SK-N-SH treated with all-trans-retinoic acid at 6 μM for 48 hours (cell line): ENCODE results near the gene ALKBH5.

Source experiments
- ISL1 ChIP-seq: fragments of 250-450 bp; sonication (Bioruptor Pico); IDR thresholded peaks from 2 replicates; pipeline ENCODE4 v2.1.2; 2022; ENCODE audit warnings: mild to moderate bottlenecking, moderate library complexity
- TOX ChIP-seq: fragments of 250-450 bp; sonication (Bioruptor Pico); IDR thresholded peaks from 2 replicates; pipeline ENCODE4 v1.8.0; 2021; ENCODE audit warnings: mild to moderate bottlenecking, moderate library complexity, borderline replicate concordance
- ZFP30 ChIP-seq: fragments of 450-650 bp; formaldehyde crosslinking; IDR thresholded peaks from 2 replicates; pipeline ENCODE4 v1.5.0; 2022; ENCODE audit warnings: mild to moderate bottlenecking, moderate library complexity
- ZNF565 ChIP-seq: fragments of 450-650 bp; formaldehyde crosslinking; conservative IDR thresholded peaks from 2 replicates; pipeline ENCODE4 v1.5.0; 2020; ENCODE audit warnings: low read depth, mild to moderate bottlenecking, moderate library complexity
- ZNF8 ChIP-seq: fragments of 450-650 bp; formaldehyde crosslinking; IDR thresholded peaks from 2 replicates; pipeline ENCODE4 v1.5.0; 2020; ENCODE audit warnings: mild to moderate bottlenecking, moderate library complexity
- TF ChIP-seq, protein P1 (sequence below): fragments of 250-450 bp; sonication (Bioruptor Pico); IDR thresholded peaks from 2 replicates; pipeline ENCODE4 v1.5.0; 2020; ENCODE audit warnings: mild to moderate bottlenecking, moderate library complexity
- TF ChIP-seq, protein P2 (sequence below): fragments of 250-450 bp; sonication (Bioruptor Pico); IDR thresholded peaks from 2 replicates; pipeline ENCODE4 v1.8.0; 2020; ENCODE audit warnings: mild to moderate bottlenecking, moderate library complexity, borderline replicate concordance

- TF ChIP-seq ZNF565 (CRISPR knock-in tag) (no peak), ZFP30 (no peak), ISL1 (CRISPR knock-in tag) (no peak), ZNF8 (no peak), TOX (CRISPR knock-in tag) (no peak)
- TF ChIP-seq, protein P1, sequence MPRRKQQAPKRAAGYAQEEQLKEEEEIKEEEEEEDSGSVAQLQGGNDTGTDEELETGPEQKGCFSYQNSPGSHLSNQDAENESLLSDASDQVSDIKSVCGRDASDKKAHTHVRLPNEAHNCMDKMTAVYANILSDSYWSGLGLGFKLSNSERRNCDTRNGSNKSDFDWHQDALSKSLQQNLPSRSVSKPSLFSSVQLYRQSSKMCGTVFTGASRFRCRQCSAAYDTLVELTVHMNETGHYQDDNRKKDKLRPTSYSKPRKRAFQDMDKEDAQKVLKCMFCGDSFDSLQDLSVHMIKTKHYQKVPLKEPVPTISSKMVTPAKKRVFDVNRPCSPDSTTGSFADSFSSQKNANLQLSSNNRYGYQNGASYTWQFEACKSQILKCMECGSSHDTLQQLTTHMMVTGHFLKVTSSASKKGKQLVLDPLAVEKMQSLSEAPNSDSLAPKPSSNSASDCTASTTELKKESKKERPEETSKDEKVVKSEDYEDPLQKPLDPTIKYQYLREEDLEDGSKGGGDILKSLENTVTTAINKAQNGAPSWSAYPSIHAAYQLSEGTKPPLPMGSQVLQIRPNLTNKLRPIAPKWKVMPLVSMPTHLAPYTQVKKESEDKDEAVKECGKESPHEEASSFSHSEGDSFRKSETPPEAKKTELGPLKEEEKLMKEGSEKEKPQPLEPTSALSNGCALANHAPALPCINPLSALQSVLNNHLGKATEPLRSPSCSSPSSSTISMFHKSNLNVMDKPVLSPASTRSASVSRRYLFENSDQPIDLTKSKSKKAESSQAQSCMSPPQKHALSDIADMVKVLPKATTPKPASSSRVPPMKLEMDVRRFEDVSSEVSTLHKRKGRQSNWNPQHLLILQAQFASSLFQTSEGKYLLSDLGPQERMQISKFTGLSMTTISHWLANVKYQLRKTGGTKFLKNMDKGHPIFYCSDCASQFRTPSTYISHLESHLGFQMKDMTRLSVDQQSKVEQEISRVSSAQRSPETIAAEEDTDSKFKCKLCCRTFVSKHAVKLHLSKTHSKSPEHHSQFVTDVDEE (CRISPR knock-in tag): no peak
- TF ChIP-seq, protein P2, sequence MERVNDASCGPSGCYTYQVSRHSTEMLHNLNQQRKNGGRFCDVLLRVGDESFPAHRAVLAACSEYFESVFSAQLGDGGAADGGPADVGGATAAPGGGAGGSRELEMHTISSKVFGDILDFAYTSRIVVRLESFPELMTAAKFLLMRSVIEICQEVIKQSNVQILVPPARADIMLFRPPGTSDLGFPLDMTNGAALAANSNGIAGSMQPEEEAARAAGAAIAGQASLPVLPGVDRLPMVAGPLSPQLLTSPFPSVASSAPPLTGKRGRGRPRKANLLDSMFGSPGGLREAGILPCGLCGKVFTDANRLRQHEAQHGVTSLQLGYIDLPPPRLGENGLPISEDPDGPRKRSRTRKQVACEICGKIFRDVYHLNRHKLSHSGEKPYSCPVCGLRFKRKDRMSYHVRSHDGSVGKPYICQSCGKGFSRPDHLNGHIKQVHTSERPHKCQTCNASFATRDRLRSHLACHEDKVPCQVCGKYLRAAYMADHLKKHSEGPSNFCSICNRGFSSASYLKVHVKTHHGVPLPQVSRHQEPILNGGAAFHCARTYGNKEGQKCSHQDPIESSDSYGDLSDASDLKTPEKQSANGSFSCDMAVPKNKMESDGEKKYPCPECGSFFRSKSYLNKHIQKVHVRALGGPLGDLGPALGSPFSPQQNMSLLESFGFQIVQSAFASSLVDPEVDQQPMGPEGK (CRISPR knock-in tag): no peak
These were observed 63.4 kb downstream of the ALKBH5 start for GRCh38 chr17:18246880-18247612.
